ENCODE measurements around the gene DIAPH2. TPM values are rescaled to one million over a fixed set of nuclear protein-coding genes. Genes with fewer than 3 reads are reported as not detected.

Gene DIAPH2
- total RNA-seq, 4 donors from 2014 or later: 40.2 to 52.2 (median 44.8) TPM

- TF ChIP-seq EP300 (IDR thresholded peaks at IDR 0.05) (no peak), CTCF (IDR thresholded peaks at IDR 0.05) (no peak), POLR2A (IDR thresholded peaks at IDR 0.05) (no peak)
- Histone ChIP-seq H3K4me1 (no peaks in the 10 kb centered on the region), H3K27me3 (peaks cover 0 to 7% of the 10 kb centered on the region in 2 donors), H3K9me3 (no peaks in the 10 kb centered on the region), H3K27ac (no peak overlapping the region), H3K4me3 (no peak overlapping the region), H3K36me3 (no peaks in the 10 kb centered on the region)
- WGBS, 2 donors: 61 to 71% methylated on average over 2 of the region's 2 CpGs
- no peak for DNase-seq (ENCODE audit: low spot score in 2 of 2)
Measured at GRCh38 chrX:96792047-96792446, 107.4 kb downstream of the DIAPH2 start.

GRCh38 chrX:96798982-96799381 is 114.3 kb downstream of the DIAPH2 start:
- TF ChIP-seq EP300 (IDR thresholded peaks at IDR 0.05): no peak
- TF ChIP-seq POLR2A (IDR thresholded peaks at IDR 0.05): no peak
- no peak for TF ChIP-seq CTCF (IDR thresholded peaks at IDR 0.05)
- H3K4me1 ChIP-seq: no peaks in the 10 kb centered on the region
- no peak overlapping the region for H3K4me3 ChIP-seq
- H3K27ac ChIP-seq: no peak overlapping the region
- no peaks in the 10 kb centered on the region for H3K36me3 ChIP-seq
- 81 to 86% methylated on average over 1 of the region's 1 CpG for WGBS, 2 donors
- peaks cover 0 to 11% of the 10 kb centered on the region in 2 donors for H3K27me3 ChIP-seq
- H3K9me3 ChIP-seq: no peaks in the 10 kb centered on the region
- DNase-seq (ENCODE audit: low spot score in 2 of 2): no peak

GRCh38 chrX:96807318-96807717 is 122.7 kb downstream of the DIAPH2 start:
- Histone ChIP-seq H3K36me3 (no peaks in the 10 kb centered on the region), H3K27ac (no peak overlapping the region), H3K4me1 (no peaks in the 10 kb centered on the region), H3K9me3 (no peaks in the 10 kb centered on the region), H3K4me3 (no peak overlapping the region), H3K27me3 (no peaks in the 10 kb centered on the region)
- DNase-seq (ENCODE audit: low spot score in 2 of 2): no peak
- WGBS, 2 donors: 87 to 91% methylated on average over 4 of the region's 4 CpGs
- TF ChIP-seq EP300 (IDR thresholded peaks at IDR 0.05): no peak
- TF ChIP-seq POLR2A (IDR thresholded peaks at IDR 0.05): no peak
- TF ChIP-seq CTCF (IDR thresholded peaks at IDR 0.05): no peak

GRCh38 chrX:96820935-96821334 is 136.3 kb downstream of the DIAPH2 start:
- 57 to 78% methylated on average over 2 of the region's 2 CpGs for whole genome bisulfite sequencing, 2 donors
- TF ChIP-seq CTCF (IDR thresholded peaks at IDR 0.05) (no peak), EP300 (IDR thresholded peaks at IDR 0.05) (no peak), POLR2A (IDR thresholded peaks at IDR 0.05) (no peak)

GRCh38 chrX:96824166-96824565 is 139.5 kb downstream of the DIAPH2 start:
- Histone ChIP-seq H3K27ac (no peak overlapping the region), H3K36me3 (no peaks in the 10 kb centered on the region), H3K4me1 (no peaks in the 10 kb centered on the region), H3K9me3 (no peaks in the 10 kb centered on the region), H3K4me3 (no peak overlapping the region), H3K27me3 (no peaks in the 10 kb centered on the region)
- DNase-seq (ENCODE audit: low spot score in 2 of 2): no peak
- TF ChIP-seq POLR2A (IDR thresholded peaks at IDR 0.05): no peak
- TF ChIP-seq EP300 (IDR thresholded peaks at IDR 0.05): no peak
- no peak for TF ChIP-seq CTCF (IDR thresholded peaks at IDR 0.05)
- WGBS, 2 donors: 73 to 80% methylated on average over 3 of the region's 3 CpGs

More at GRCh38 chrX:96820935-96821334, 136.3 kb downstream of the DIAPH2 start:
- H3K4me1 ChIP-seq: no peaks in the 10 kb centered on the region
- H3K9me3 ChIP-seq: no peaks in the 10 kb centered on the region
- no peak for DNase-seq (ENCODE audit: low spot score in 2 of 2)
- H3K27me3 ChIP-seq: no peaks in the 10 kb centered on the region
- H3K36me3 ChIP-seq: no peaks in the 10 kb centered on the region
- H3K4me3 ChIP-seq: no peak overlapping the region
- H3K27ac ChIP-seq: no peak overlapping the region

All from tibial nerve (tissue), 4 donors.